HFF-Myc (cell line): Measurements from ENCODE around the gene JADE3.
"Not testable (repeated sequence)": the region's sequence is repeated elsewhere in the genome, so short reads cannot be mapped to it uniquely, and the experiment has no call there.

Source experiments
- DNase-seq: peaks from one replicate; pipeline ENCODE4 v3.0.0-alpha.2; 2011; ENCODE audit warnings: low read depth; ENCODE audit errors: extremely low read depth
- H3K4me3 ChIP-seq: replicated peaks from 2 replicates; pipeline ENCODE4 v1.5.1; 2011; ENCODE audit warnings: low read depth, mild to moderate bottlenecking, control low read depth, low read length
- CTCF ChIP-seq: IDR thresholded peaks from 2 replicates; pipeline ENCODE4 v1.5.1; 2012; ENCODE audit warnings: mild to moderate bottlenecking, low read depth, low read length, control low read depth; ENCODE audit errors: missing control alignments

JADE3 gene

GRCh38 chrX:46961574-46962283, 49.5 kb downstream of the JADE3 start:
- TF ChIP-seq CTCF, result no peak
- no peak overlapping the region for H3K4me3 ChIP-seq
- DNase-seq, result no peak

GRCh38 chrX:46965125-46965758, 53.0 kb downstream of the JADE3 start:
- DNase-seq, result no peak
- no peak overlapping the region for H3K4me3 ChIP-seq
- no peak for TF ChIP-seq CTCF

- TF ChIP-seq CTCF, result no peak
- no peak overlapping the region for H3K4me3 ChIP-seq
- no peak for DNase-seq
These were observed 55.3 kb downstream of the JADE3 start for GRCh38 chrX:46967547-46967946.

GRCh38 chrX:46977046-46977445, 64.8 kb downstream of the JADE3 start:
- H3K4me3 ChIP-seq, DNase-seq: not testable (repeated sequence)

GRCh38 chrX:46978341-46979291, 66.4 kb downstream of the JADE3 start:
- H3K4me3 ChIP-seq, result no peak overlapping the region
- peak; percentile 56 for DNase-seq

GRCh38 chrX:46984705-46985104, 72.5 kb downstream of the JADE3 start:
- DNase-seq, result no peak
- TF ChIP-seq CTCF, result no peak
- no peak overlapping the region for H3K4me3 ChIP-seq

More at GRCh38 chrX:46978341-46979291, 66.4 kb downstream of the JADE3 start:
- TF ChIP-seq CTCF, result peak; percentile 66

GRCh38 chrX:46989548-46989947, 77.3 kb downstream of the JADE3 start:
- DNase-seq, result no peak
- H3K4me3 ChIP-seq, result no peak overlapping the region
- TF ChIP-seq CTCF, result no peak
